ENCODE measurements around the gene ARL8B. TPM values are rescaled to one million over a fixed set of nuclear protein-coding genes. Genes with fewer than 3 reads are reported as not detected.

Gene ARL8B
- total and polyA plus RNA-seq, 10 of the 15 experiments (the other 5 are each of a cell fraction or from before 2014, with no cell fraction given): 22.0 to 80.6 (median 43.7) TPM

- no peak overlapping the region for H2AFZ ChIP-seq (ENCODE audit: control insufficient read depth, low read depth, low read length)
- SMC1A ChIA-PET (ENCODE audit: uncharacterized antibody, unreplicated experiment): interaction anchor here (1.3 kb wide), 1 partner anchor 11 kb away, joined by 3 read pairs; no protein-coding TSS in a partner anchor
- H4K20me1 ChIP-seq (ENCODE audit: control insufficient read depth, insufficient read depth): no peaks in the 10 kb centered on the region
- no peak overlapping the region for H3K4me3 ChIP-seq
- H3K79me2 ChIP-seq (ENCODE audit: control insufficient read depth, insufficient read depth, low read length): no peaks in the 10 kb centered on the region
- 31% methylated on average over 5 of the region's 5 CpGs for WGBS (ENCODE audit: insufficient coverage, insufficient replicate concordance, low lambda C conversion rate, missing lambda C conversion rate)
- RAD21 ChIA-PET (ENCODE audit: unreplicated experiment): no interaction called here
- BruUV-seq (replicated peaks): no TSS peak
- 0 out of 4 replicates have a peak, but pooled peaks cover 0 to 2% of the 10 kb centered on the region in 2 experiments for H3K27me3 ChIP-seq (replicated peaks in 1 of 2; ENCODE audit: control insufficient read depth in 2 of 2, insufficient read depth in 2 of 2, low read length in 1 of 2)
- CTCF ChIA-PET: interaction anchor here (1.0 kb wide), 1 partner anchor 373 kb away, joined by 3 read pairs; no protein-coding TSS in a partner anchor
- no peak overlapping the region for H3K9ac ChIP-seq (ENCODE audit: control insufficient read depth, insufficient read depth, low read length)
- no peak for TF ChIP-seq DPF2 (IDR thresholded peaks at IDR 0.05)
- TF ChIP-seq ATF7 (IDR thresholded peaks at IDR 0.05; ENCODE audit: low read depth): no peak
- no peak for TF ChIP-seq RCOR1 (conservative IDR thresholded peaks at IDR 0.05; ENCODE audit: low read depth, low read length)
- TF ChIP-seq, protein P1, sequence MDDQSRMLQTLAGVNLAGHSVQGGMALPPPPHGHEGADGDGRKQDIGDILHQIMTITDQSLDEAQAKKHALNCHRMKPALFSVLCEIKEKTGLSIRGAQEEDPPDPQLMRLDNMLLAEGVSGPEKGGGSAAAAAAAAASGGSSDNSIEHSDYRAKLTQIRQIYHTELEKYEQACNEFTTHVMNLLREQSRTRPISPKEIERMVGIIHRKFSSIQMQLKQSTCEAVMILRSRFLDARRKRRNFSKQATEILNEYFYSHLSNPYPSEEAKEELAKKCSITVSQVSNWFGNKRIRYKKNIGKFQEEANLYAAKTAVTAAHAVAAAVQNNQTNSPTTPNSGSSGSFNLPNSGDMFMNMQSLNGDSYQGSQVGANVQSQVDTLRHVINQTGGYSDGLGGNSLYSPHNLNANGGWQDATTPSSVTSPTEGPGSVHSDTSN (IDR thresholded peaks at IDR 0.05; ENCODE audit: insufficient replicate concordance, low read depth, low read length): no peak
- TF ChIP-seq NKRF (conservative IDR thresholded peaks at IDR 0.05): no peak
- no peak for TF ChIP-seq GABPA (IDR thresholded peaks at IDR 0.05; ENCODE audit: low read depth)
- intact Hi-C loops (cut with micrococcal nuclease; ENCODE audit: unreplicated experiment): no loop called here
- H3K27ac ChIP-seq (ENCODE audit: control insufficient read depth, insufficient read depth): no peak overlapping the region
- ATAC-seq: no peak
- POLR2A ChIA-PET: interaction anchor here (0.7 kb wide), 2 partner anchors 182 to 266 kb away, joined by 3 to 4 read pairs; no protein-coding TSS in a partner anchor
- H3K9me3 ChIP-seq (replicated peaks; ENCODE audit: control insufficient read depth, insufficient read depth, low read length): no peaks in the 10 kb centered on the region
- H3K4me2 ChIP-seq (ENCODE audit: control insufficient read depth, insufficient read depth): no peak overlapping the region
- DNase-seq (ENCODE audit: low read depth, low spot score): no peak
- no peak for FAIRE-seq
- no peaks in the 10 kb centered on the region for H3K36me3 ChIP-seq (ENCODE audit: control insufficient read depth in 2 of 2, insufficient read depth in 2 of 2, low read length in 1 of 2)
- H3K4me1 ChIP-seq (ENCODE audit: control insufficient read depth, insufficient read depth, low read length): no peaks in the 10 kb centered on the region
- in situ Hi-C loops (cut with MboI): no loop called here
Measured at GRCh38 chr3:5084224-5084623, 37.9 kb upstream of the ARL8B start.

Measured in GM12878 (cell line).